Esophagus squamous epithelium (tissue), 4 donors: ENCODE results near the gene SLC9A8.

Source experiments
- CTCF ChIP-seq, 6 experiments: fragments of 450-650 bp in 4 of 6; fragments of 200-600 bp in 2 of 6; sonication (generic) in 2 of 6; IDR thresholded peaks; one replicate each; pipeline ENCODE4 v1.5.1; 2016 to 2019; ENCODE audit warnings: antibody characterized with exemption in 6 of 6, mild to moderate bottlenecking in 4 of 6, moderate library complexity in 4 of 6
- POLR2A ChIP-seq, 4 donors: fragments of 450-650 bp; IDR thresholded peaks; one replicate each; pipeline ENCODE4 v1.6.1; 2017; ENCODE audit warnings: antibody characterized with exemption in 4 of 4, mild to moderate bottlenecking in 4 of 4, moderate library complexity in 3 of 4

GRCh38 chr20:49925901-49926454 is 113.3 kb downstream of the SLC9A8 start:
- TF ChIP-seq POLR2A (IDR thresholded peaks at IDR 0.05) (no peak), CTCF (IDR thresholded peaks at IDR 0.05) (no peak)
